HG03039 (cell line): ENCODE measurements around the gene AGAP1.
"Not testable (repeated sequence)": the region's sequence is repeated elsewhere in the genome, so short reads cannot be mapped to it uniquely, and the experiment has no call there.

Source experiments
- ATAC-seq: cut with Tn5 transposase; IDR thresholded peaks from one replicate; pipeline ENCODE4 v1.9.1; 2021; ENCODE audit warnings: mild to moderate bottlenecking, moderate library complexity; ENCODE audit not compliant: unreplicated experiment

AGAP1 gene

GRCh38 chr2:235928751-235929370 is 435.0 kb downstream of the AGAP1 start:
- no peak for ATAC-seq

- no peak for ATAC-seq
Measured at GRCh38 chr2:235930701-235931100, 436.9 kb downstream of the AGAP1 start.

GRCh38 chr2:235931676-235932075 is 437.8 kb downstream of the AGAP1 start:
- no peak for ATAC-seq

- ATAC-seq: no peak
Measured at GRCh38 chr2:235934059-235934773, 440.4 kb downstream of the AGAP1 start.

GRCh38 chr2:235934774-235935484 is 441.1 kb downstream of the AGAP1 start:
- no peak for ATAC-seq

- no peak for ATAC-seq
Measured at GRCh38 chr2:235935773-235936172, 441.9 kb downstream of the AGAP1 start.

- ATAC-seq: no peak
Measured at GRCh38 chr2:235936493-235936892, 442.6 kb downstream of the AGAP1 start.

GRCh38 chr2:235937087-235937486 is 443.2 kb downstream of the AGAP1 start:
- no peak for ATAC-seq

GRCh38 chr2:235937526-235937925 is 443.7 kb downstream of the AGAP1 start:
- no peak for ATAC-seq

- ATAC-seq: no peak
Measured at GRCh38 chr2:235937936-235938335, 444.1 kb downstream of the AGAP1 start.

- no peak for ATAC-seq
Measured at GRCh38 chr2:235938611-235939010, 444.8 kb downstream of the AGAP1 start.

- ATAC-seq: no peak
Measured at GRCh38 chr2:235939471-235939870, 445.6 kb downstream of the AGAP1 start.

- no peak for ATAC-seq
Measured at GRCh38 chr2:235940330-235940729, 446.5 kb downstream of the AGAP1 start.

GRCh38 chr2:235944591-235944990 is 450.7 kb downstream of the AGAP1 start:
- no peak for ATAC-seq

GRCh38 chr2:235945608-235946140 is 451.8 kb downstream of the AGAP1 start:
- no peak for ATAC-seq

- ATAC-seq: no peak
Measured at GRCh38 chr2:235946590-235946989, 452.7 kb downstream of the AGAP1 start.

- ATAC-seq: not testable (repeated sequence)
Measured at GRCh38 chr2:235947055-235947454, 453.2 kb downstream of the AGAP1 start.

- ATAC-seq: no peak
Measured at GRCh38 chr2:235949567-235950472, 456.0 kb downstream of the AGAP1 start.

- ATAC-seq: no peak
Measured at GRCh38 chr2:235950473-235950809, 456.6 kb downstream of the AGAP1 start.

- no peak for ATAC-seq
Measured at GRCh38 chr2:235951493-235951892, 457.6 kb downstream of the AGAP1 start.

GRCh38 chr2:235951982-235952381 is 458.1 kb downstream of the AGAP1 start:
- ATAC-seq: no peak
